Hepatocyte (in vitro differentiated cells): Measurements from ENCODE around the gene FNDC3B. TPM values are rescaled to one million over a fixed set of nuclear protein-coding genes. Genes with fewer than 3 reads are reported as not detected.

ENCODE experiments used
- DNase-seq: peaks from one replicate; pipeline ENCODE4 v3.0.0-alpha.2; 2016; ENCODE audit warnings: low spot score
- H2AFZ ChIP-seq: fragments of 200-600 bp; sonication (generic); 2 replicates; pipeline ENCODE4 v1.6.0; 2016; ENCODE audit warnings: antibody characterized with exemption, mild to moderate bottlenecking
- H3K27ac ChIP-seq: fragments of 200-600 bp; sonication (generic); 2 replicates; pipeline ENCODE4 v1.5.1; 2016; ENCODE audit warnings: mild to moderate bottlenecking
- H3K27me3 ChIP-seq: fragments of 200-600 bp; sonication (generic); 2 replicates; pipeline ENCODE4 v1.6.1; 2016
- H3K36me3 ChIP-seq: fragments of 200-600 bp; sonication (generic); replicated peaks from 2 replicates; pipeline ENCODE4 v1.5.1; 2016; ENCODE audit warnings: low read depth; ENCODE audit not compliant: insufficient read depth
- H3K4me1 ChIP-seq: fragments of 200-600 bp; sonication (generic); 2 replicates; pipeline ENCODE4 v1.5.1; 2016; ENCODE audit warnings: mild to moderate bottlenecking, moderate library complexity; ENCODE audit not compliant: insufficient read depth
- H3K4me2 ChIP-seq: fragments of 200-600 bp; sonication (generic); 2 replicates; pipeline ENCODE4 v1.6.0; 2016
- H3K4me3 ChIP-seq: fragments of 200-600 bp; sonication (generic); 2 replicates; pipeline ENCODE4 v1.5.1; 2016; ENCODE audit warnings: mild to moderate bottlenecking
- H3K79me2 ChIP-seq: fragments of 200-600 bp; sonication (generic); 2 replicates; pipeline ENCODE4 v1.6.0; 2017; ENCODE audit warnings: mild to moderate bottlenecking
- H3K9me2 ChIP-seq: fragments of 200-600 bp; sonication (generic); replicated peaks from 2 replicates; pipeline ENCODE4 v1.6.0; 2017; ENCODE audit warnings: mild to moderate bottlenecking; ENCODE audit not compliant: insufficient read depth
- H3K9me3 ChIP-seq: fragments of 200-600 bp; sonication (generic); 2 replicates; pipeline ENCODE4 v1.5.1; 2016; ENCODE audit warnings: low read depth, mild to moderate bottlenecking
- H4K20me1 ChIP-seq: fragments of 200-600 bp; sonication (generic); 2 replicates; pipeline ENCODE4 v1.6.0; 2016; ENCODE audit warnings: mild to moderate bottlenecking; ENCODE audit not compliant: insufficient read depth, poor library complexity, severe bottlenecking
- CTCF ChIP-seq: fragments of 200-600 bp; sonication (generic); IDR thresholded peaks from 2 replicates; pipeline ENCODE4 v1.5.1; 2016; ENCODE audit warnings: antibody characterized with exemption, mild to moderate bottlenecking; ENCODE audit not compliant: poor library complexity
- EZH2 ChIP-seq: fragments of 200-600 bp; sonication (generic); IDR thresholded peaks from 2 replicates; pipeline ENCODE4 v1.6.1; 2016; ENCODE audit warnings: antibody characterized with exemption, mild to moderate bottlenecking, borderline replicate concordance
- EZH2phosphoT487 ChIP-seq: fragments of 200-600 bp; sonication (generic); IDR thresholded peaks from one replicate; pipeline ENCODE4 v1.6.1; 2018; ENCODE audit warnings: antibody characterized with exemption, mild to moderate bottlenecking, low read depth, moderate library complexity; ENCODE audit not compliant: unreplicated experiment, severe bottlenecking
- WGBS: methylation state at CpG from one replicate; pipeline ENCODE4 v1.1.6; 2016; ENCODE audit warnings: low lambda C conversion rate; ENCODE audit errors: missing lambda C conversion rate; 5-methylcytosine and 5-hydroxymethylcytosine counted together
- polyA plus RNA-seq: library from polyadenylated mRNA; unstranded; fragments of >200 nt; fragmentation: Nextera tagmentation; extraction: Ambion mirVana; gene quantifications from 2 replicates; pipeline ENCODE4 v1.2.1, GENCODE V29; 2016
- total RNA-seq: library from RNA; depleted of rRNA; stranded (reverse); fragments of >200 nt; gene quantifications from 2 replicates; pipeline ENCODE4 v1.2.3, GENCODE V29; 2014

The FNDC3B gene
- total and polyA plus RNA-seq, 2 experiments from 2014 or later = 61.2 to 113 TPM

- Histone ChIP-seq H3K9me3 (no peaks in the 10 kb centered on the region), H3K79me2 (peaks cover 86% of the 10 kb centered on the region), H3K4me2 (no peak overlapping the region), H2AFZ (no peak overlapping the region), H3K4me3 (no peak overlapping the region), H3K9me2 (no peaks in the 10 kb centered on the region), H3K36me3 (no peaks in the 10 kb centered on the region), H3K27ac (peak overlapping the region; percentile 10), H3K4me1 (peaks cover 47% of the 10 kb centered on the region), H4K20me1 (no peaks in the 10 kb centered on the region), H3K27me3 (no peaks in the 10 kb centered on the region)
- TF ChIP-seq CTCF = no peak
- no peak for TF ChIP-seq EZH2phosphoT487
- TF ChIP-seq EZH2 = no peak
- DNase-seq = no peak
- WGBS = 91% methylated on average over 2 of the region's 2 CpGs
These were observed 95.0 kb downstream of the FNDC3B start for GRCh38 chr3:172134352-172134751.

DNA sequence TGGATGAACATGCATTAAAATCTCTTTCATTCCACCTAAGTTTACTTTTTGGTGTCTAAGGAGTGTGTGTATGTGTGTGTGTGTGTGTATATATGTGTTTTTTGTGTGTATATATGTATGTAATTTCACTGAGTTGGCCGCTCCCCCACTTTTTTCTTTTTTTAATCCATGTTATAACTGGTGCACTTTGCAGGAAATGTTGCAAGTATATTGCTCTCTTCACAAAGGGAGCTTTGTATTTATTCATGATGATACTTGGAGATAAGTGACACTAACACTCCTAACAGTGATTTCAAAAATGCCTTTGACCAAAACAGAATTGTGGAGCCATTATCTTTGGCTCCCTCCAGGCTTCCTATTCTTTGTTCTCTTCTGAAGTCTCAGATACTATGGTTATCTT is 95.8 kb downstream of the FNDC3B start:
- no peak overlapping the region for H3K4me3 ChIP-seq
- TF ChIP-seq EZH2phosphoT487 (no peak), EZH2 (no peak), CTCF (no peak)
- no peaks in the 10 kb centered on the region for H4K20me1 ChIP-seq
- H3K27ac ChIP-seq = peak overlapping the region; percentile 49
- no peaks in the 10 kb centered on the region for H3K9me2 ChIP-seq
- H3K9me3 ChIP-seq = no peaks in the 10 kb centered on the region
- no peak for DNase-seq
- no peak overlapping the region for H2AFZ ChIP-seq
- peaks cover 92% of the 10 kb centered on the region for H3K79me2 ChIP-seq
- WGBS = 93% methylated on average over 1 of the region's 1 CpG
- no peaks in the 10 kb centered on the region for H3K27me3 ChIP-seq
- no peak overlapping the region for H3K4me2 ChIP-seq
- peaks cover 51% of the 10 kb centered on the region for H3K4me1 ChIP-seq
- H3K36me3 ChIP-seq = no peaks in the 10 kb centered on the region

DNA sequence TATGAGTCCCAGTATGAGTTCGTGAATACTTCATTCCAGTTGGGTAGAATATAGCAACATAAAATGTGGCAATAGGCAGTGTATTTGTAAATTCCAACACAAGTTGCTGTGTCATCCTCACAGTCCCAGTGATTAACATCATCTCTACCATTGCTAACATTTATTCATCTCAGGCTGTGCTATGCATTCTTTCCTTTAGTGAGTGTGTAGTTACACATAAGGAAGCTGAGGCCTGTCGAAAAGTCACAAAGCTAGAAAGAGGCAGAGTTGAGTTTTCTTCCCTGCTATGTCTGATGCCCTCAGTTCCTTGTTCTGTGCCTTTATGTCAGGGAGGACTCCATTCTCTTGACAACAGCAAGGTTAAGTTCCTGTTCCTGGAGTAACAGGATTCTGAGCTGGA is 96.4 kb downstream of the FNDC3B start:
- H3K27ac ChIP-seq = peak overlapping the region; percentile 49
- H3K9me3 ChIP-seq = no peaks in the 10 kb centered on the region
- no peak overlapping the region for H3K4me2 ChIP-seq
- DNase-seq = no peak
- TF ChIP-seq EZH2phosphoT487 = no peak
- no peak for TF ChIP-seq EZH2
- no peak for TF ChIP-seq CTCF
- H3K79me2 ChIP-seq = peaks cover 90% of the 10 kb centered on the region
- no peaks in the 10 kb centered on the region for H4K20me1 ChIP-seq
- H2AFZ ChIP-seq = no peak overlapping the region
- H3K9me2 ChIP-seq = no peaks in the 10 kb centered on the region
- no peak overlapping the region for H3K4me3 ChIP-seq
- no peaks in the 10 kb centered on the region for H3K36me3 ChIP-seq
- H3K4me1 ChIP-seq = peaks cover 49% of the 10 kb centered on the region
- no peaks in the 10 kb centered on the region for H3K27me3 ChIP-seq
- WGBS = 94% methylated on average over 2 of the region's 2 CpGs

- H3K4me2 ChIP-seq = no peak overlapping the region
- WGBS = 92% methylated on average over 1 of the region's 1 CpG
- TF ChIP-seq EZH2 = no peak
- TF ChIP-seq CTCF = no peak
- no peak for TF ChIP-seq EZH2phosphoT487
These were observed 97.0 kb downstream of the FNDC3B start for GRCh38 chr3:172136330-172136729.

More at GRCh38 chr3:172136330-172136729, 97.0 kb downstream of the FNDC3B start:
- H3K9me2 ChIP-seq = no peaks in the 10 kb centered on the region
- DNase-seq = no peak
- H3K4me1 ChIP-seq = peaks cover 54% of the 10 kb centered on the region
- H3K9me3 ChIP-seq = no peaks in the 10 kb centered on the region
- H3K27me3 ChIP-seq = no peaks in the 10 kb centered on the region
- no peaks in the 10 kb centered on the region for H4K20me1 ChIP-seq
- peak overlapping the region; percentile 49 for H3K27ac ChIP-seq
- H3K79me2 ChIP-seq = peaks cover 87% of the 10 kb centered on the region
- no peak overlapping the region for H2AFZ ChIP-seq
- H3K36me3 ChIP-seq = no peaks in the 10 kb centered on the region
- no peak overlapping the region for H3K4me3 ChIP-seq
